H9 (cell line): ENCODE data around the gene EML1. TPM values are rescaled to one million over a fixed set of nuclear protein-coding genes. Genes with fewer than 3 reads are reported as not detected.

ENCODE experiments used
- DNase-seq: peaks from one replicate; pipeline ENCODE4 v3.0.0-alpha.2; 2017
- H2AFZ ChIP-seq: one replicate; pipeline ENCODE4 v1.6.1; 2013; ENCODE audit warnings: mild to moderate bottlenecking, low read length, control low read depth, moderate library complexity
- H2AK5ac ChIP-seq: 2 replicates; pipeline ENCODE4 v1.6.1; 2013; ENCODE audit warnings: low read length, control low read depth, mixed read lengths; ENCODE audit not compliant: insufficient read length
- H2BK120ac ChIP-seq: one replicate; pipeline ENCODE4 v1.6.1; 2013; ENCODE audit warnings: low read depth, mild to moderate bottlenecking, low read length, control low read depth, inconsistent platforms; ENCODE audit not compliant: poor library complexity, severe bottlenecking
- H2BK12ac ChIP-seq: 2 replicates; pipeline ENCODE4 v1.6.1; 2013; ENCODE audit warnings: low read length, control low read depth, mixed read lengths, low read depth; ENCODE audit not compliant: insufficient read length
- H2BK15ac ChIP-seq: 2 replicates; pipeline ENCODE4 v1.6.1; 2013; ENCODE audit warnings: low read depth, low read length, control low read depth
- H2BK20ac ChIP-seq: one replicate; pipeline ENCODE4 v1.6.1; 2013; ENCODE audit warnings: low read depth, mild to moderate bottlenecking, low read length, control low read depth, inconsistent platforms; ENCODE audit not compliant: poor library complexity, severe bottlenecking
- H2BK5ac ChIP-seq: 2 replicates; pipeline ENCODE4 v1.6.1; 2013; ENCODE audit warnings: low read length, control low read depth, mixed read lengths; ENCODE audit not compliant: insufficient read length
- H3K14ac ChIP-seq: 2 replicates; pipeline ENCODE4 v1.6.1; 2013; ENCODE audit warnings: low read length, control low read depth; ENCODE audit not compliant: insufficient read depth
- H3K18ac ChIP-seq: 2 replicates; pipeline ENCODE4 v1.6.1; 2013; ENCODE audit warnings: low read depth, mild to moderate bottlenecking, mixed read lengths, low read length, control low read depth; ENCODE audit not compliant: insufficient read length
- H3K23ac ChIP-seq: 2 replicates; pipeline ENCODE4 v1.6.1; 2013; ENCODE audit warnings: low read length, control low read depth, mixed read lengths, low read depth; ENCODE audit not compliant: insufficient read length
- H3K23me2 ChIP-seq: 2 replicates; pipeline ENCODE4 v1.6.1; 2013; ENCODE audit warnings: low read depth, mild to moderate bottlenecking, mixed read lengths, low read length, control low read depth; ENCODE audit not compliant: insufficient read length, poor library complexity, severe bottlenecking
- H3K27ac ChIP-seq: 2 replicates; pipeline ENCODE4 v1.5.1; 2013; ENCODE audit warnings: low read length, control low read depth, mixed read lengths, low read depth; ENCODE audit not compliant: insufficient read length
- H3K27me3 ChIP-seq: 2 replicates; pipeline ENCODE4 v1.6.1; 2013; ENCODE audit warnings: low read length, control low read depth, inconsistent platforms; ENCODE audit not compliant: insufficient read depth
- H3K4ac ChIP-seq: 2 replicates; pipeline ENCODE4 v1.6.1; 2013; ENCODE audit warnings: low read depth, mild to moderate bottlenecking, control low read depth, inconsistent platforms, low read length, moderate library complexity
- H3K4me1 ChIP-seq: 2 replicates; pipeline ENCODE4 v1.6.1; 2013; ENCODE audit warnings: low read length, control low read depth, inconsistent platforms; ENCODE audit not compliant: insufficient read depth
- H3K4me2 ChIP-seq: 2 replicates; pipeline ENCODE4 v1.6.1; 2013; ENCODE audit warnings: low read length, control low read depth, mixed read lengths; ENCODE audit not compliant: insufficient read length, insufficient read depth
- H3K56ac ChIP-seq: 2 replicates; pipeline ENCODE4 v1.6.1; 2013; ENCODE audit warnings: low read depth, mild to moderate bottlenecking, mixed read lengths, low read length, control low read depth; ENCODE audit not compliant: insufficient read length
- H3K79me1 ChIP-seq: 2 replicates; pipeline ENCODE4 v1.6.1; 2013; ENCODE audit warnings: low read depth, mild to moderate bottlenecking, moderate library complexity, low read length, control low read depth, inconsistent platforms; ENCODE audit not compliant: insufficient read depth, poor library complexity, severe bottlenecking
- H3K79me2 ChIP-seq: 2 replicates; pipeline ENCODE4 v1.6.1; 2013; ENCODE audit warnings: low read length, control low read depth, inconsistent platforms; ENCODE audit not compliant: insufficient read depth
- H3K9ac ChIP-seq: 2 replicates; pipeline ENCODE4 v1.6.1; 2013; ENCODE audit warnings: low read length, control low read depth, mixed read lengths; ENCODE audit not compliant: insufficient read length; ENCODE audit errors: extremely low read depth
- H3K9me3 ChIP-seq: one replicate; pipeline ENCODE4 v1.6.1; 2013; ENCODE audit warnings: low read depth, low read length, inconsistent platforms; ENCODE audit not compliant: control insufficient read depth
- H3T11ph ChIP-seq: one replicate; pipeline ENCODE4 v1.6.1; 2013; ENCODE audit warnings: mild to moderate bottlenecking, low read length, control low read depth, inconsistent platforms
- H4K20me1 ChIP-seq: one replicate; pipeline ENCODE4 v1.6.1; 2013; ENCODE audit not compliant: control insufficient read depth, insufficient read length, insufficient read depth
- H4K5ac ChIP-seq: 2 replicates; pipeline ENCODE4 v1.6.1; 2013; ENCODE audit warnings: low read depth, mild to moderate bottlenecking, mixed read lengths, low read length, control low read depth; ENCODE audit not compliant: insufficient read length
- H4K8ac ChIP-seq: replicated peaks from 2 replicates; pipeline ENCODE4 v1.6.1; 2013; ENCODE audit warnings: low read length, control low read depth, mixed read lengths, low read depth; ENCODE audit not compliant: insufficient read length
- H4K91ac ChIP-seq: 2 replicates; pipeline ENCODE4 v1.6.1; 2013; ENCODE audit warnings: low read depth, mild to moderate bottlenecking, moderate library complexity, mixed read lengths, low read length, control low read depth; ENCODE audit not compliant: insufficient read length
- H3K27ac Mint-ChIP-seq, 3 experiments: 2 replicates in 2 of 3; 3 replicates in 1 of 3; pipeline ENCODE4 v1.8.0; 2020 to 2021; ENCODE audit warnings: mixed read lengths in 3 of 3, mild to moderate bottlenecking in 1 of 3, moderate library complexity in 1 of 3
- H3K27me3 Mint-ChIP-seq: 2 replicates; pipeline ENCODE4 v1.8.0; 2021; ENCODE audit warnings: low read depth, mild to moderate bottlenecking, moderate library complexity, mixed read lengths
- H3K36me3 Mint-ChIP-seq, 3 experiments: 2 replicates in 2 of 3; 3 replicates in 1 of 3; pipeline ENCODE4 v1.8.0; 2020 to 2021; ENCODE audit warnings: low read depth in 3 of 3, mixed read lengths in 3 of 3; ENCODE audit not compliant: insufficient read depth in 1 of 3
- H3K4me1 Mint-ChIP-seq, 2 experiments: 2 replicates each; pipeline ENCODE4 v1.8.0; 2020; ENCODE audit warnings: mixed read lengths in 2 of 2
- H3K4me3 Mint-ChIP-seq, 2 experiments: 2 replicates in 1 of 2; 3 replicates in 1 of 2; pipeline ENCODE4 v1.8.0; 2020 to 2021; ENCODE audit warnings: mild to moderate bottlenecking in 2 of 2, mixed read lengths in 2 of 2, moderate library complexity in 1 of 2
- H3K9me3 Mint-ChIP-seq, 2 experiments: 2 replicates in 1 of 2; 3 replicates in 1 of 2; pipeline ENCODE4 v1.8.0; 2020; ENCODE audit warnings: mild to moderate bottlenecking in 2 of 2, mixed read lengths in 2 of 2, moderate library complexity in 1 of 2
- WGBS: extraction: QIAGEN DNeasy Blood & Tissue Kit; methylation state at CpG from one replicate; pipeline ENCODE4 v1.1.7; 2013; ENCODE audit warnings: missing lambda C conversion rate, low lambda C conversion rate, mixed read lengths; ENCODE audit not compliant: insufficient read length; ENCODE audit errors: extremely low coverage; 5-methylcytosine and 5-hydroxymethylcytosine counted together
- total RNA-seq: library from RNA; stranded (reverse); gene quantifications from 2 replicates; pipeline ENCODE4 v1.2.1, GENCODE V29; 2021
- TF ChIP-seq, protein P1 (sequence below): fragments of 200-600 bp; sonication (generic); conservative IDR thresholded peaks from 3 replicates; pipeline ENCODE4 v1.8.0; 2021; ENCODE audit warnings: antibody characterized with exemption, mild to moderate bottlenecking

Gene EML1
- total RNA-seq, 1 experiment from 2014 or later, result 16.7 TPM

DNA sequence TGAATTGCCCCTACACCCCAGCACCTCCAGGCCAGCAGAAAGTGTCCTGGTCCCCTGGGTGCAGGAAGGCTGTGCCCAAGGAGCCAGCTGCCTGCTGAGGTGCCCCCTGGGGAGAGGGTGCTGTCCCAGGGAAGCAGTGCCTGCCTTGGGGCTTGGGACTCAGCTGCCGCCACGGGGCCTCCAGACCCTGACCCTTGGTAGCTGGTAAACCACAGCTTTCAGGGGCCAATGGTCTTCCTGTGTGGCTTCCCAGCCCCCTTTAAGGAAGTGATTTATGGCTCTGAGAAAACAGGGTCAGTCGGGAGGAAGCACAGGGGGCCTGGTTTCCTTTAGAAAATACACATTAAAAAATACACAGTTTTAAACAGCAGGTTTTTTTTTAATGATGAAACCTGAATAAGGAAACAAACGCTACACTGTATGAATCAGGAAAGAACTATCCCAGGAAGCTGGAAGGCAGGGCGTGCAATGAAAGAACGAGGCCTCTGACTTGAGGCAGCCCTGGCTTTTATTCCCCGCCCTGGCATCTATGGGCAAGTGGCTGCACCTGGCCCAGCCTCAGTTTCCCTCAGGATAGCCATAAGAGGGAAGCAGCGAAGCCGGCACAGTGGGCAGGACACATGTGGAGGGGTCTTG is 40.6 kb upstream of the EML1 start:
- Mint-ChIP-seq H3K4me3 (no peak overlapping the region), H3K9me3 (no peaks in the 10 kb centered on the region), H3K4me1 (peaks cover 11 to 15% of the 10 kb centered on the region in 2 experiments), H3K27me3 (peaks cover 20% of the 10 kb centered on the region), H3K27ac (no peak overlapping the region), H3K36me3 (no peaks in the 10 kb centered on the region)
- TF ChIP-seq, protein P1, sequence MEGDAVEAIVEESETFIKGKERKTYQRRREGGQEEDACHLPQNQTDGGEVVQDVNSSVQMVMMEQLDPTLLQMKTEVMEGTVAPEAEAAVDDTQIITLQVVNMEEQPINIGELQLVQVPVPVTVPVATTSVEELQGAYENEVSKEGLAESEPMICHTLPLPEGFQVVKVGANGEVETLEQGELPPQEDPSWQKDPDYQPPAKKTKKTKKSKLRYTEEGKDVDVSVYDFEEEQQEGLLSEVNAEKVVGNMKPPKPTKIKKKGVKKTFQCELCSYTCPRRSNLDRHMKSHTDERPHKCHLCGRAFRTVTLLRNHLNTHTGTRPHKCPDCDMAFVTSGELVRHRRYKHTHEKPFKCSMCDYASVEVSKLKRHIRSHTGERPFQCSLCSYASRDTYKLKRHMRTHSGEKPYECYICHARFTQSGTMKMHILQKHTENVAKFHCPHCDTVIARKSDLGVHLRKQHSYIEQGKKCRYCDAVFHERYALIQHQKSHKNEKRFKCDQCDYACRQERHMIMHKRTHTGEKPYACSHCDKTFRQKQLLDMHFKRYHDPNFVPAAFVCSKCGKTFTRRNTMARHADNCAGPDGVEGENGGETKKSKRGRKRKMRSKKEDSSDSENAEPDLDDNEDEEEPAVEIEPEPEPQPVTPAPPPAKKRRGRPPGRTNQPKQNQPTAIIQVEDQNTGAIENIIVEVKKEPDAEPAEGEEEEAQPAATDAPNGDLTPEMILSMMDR, result no peak
- Histone ChIP-seq H2BK20ac (no peak overlapping the region), H3K4me1 (peaks cover 2% of the 10 kb centered on the region; the same call in 1 of the 2 replicates), H3K27ac (no peak overlapping the region), H3K23me2 (no peaks in the 10 kb centered on the region), H3K23ac (no peak overlapping the region), H3K4me2 (no peak overlapping the region), H3K9me3 (no peaks in the 10 kb centered on the region), H2AFZ (no peak overlapping the region), H3K14ac (no peak overlapping the region; the same call in 1 of the 2 replicates), H2BK120ac (no peak overlapping the region), H3K79me1 (no peaks in the 10 kb centered on the region), H3K79me2 (no peaks in the 10 kb centered on the region), H2BK5ac (no peak overlapping the region), H3T11ph (no peak overlapping the region), H2BK12ac (no peak overlapping the region), H2AK5ac (no peak overlapping the region), H4K5ac (no peak overlapping the region), H2BK15ac (no peak overlapping the region), H4K8ac (no peak overlapping the region), H3K18ac (no peak overlapping the region), H3K4ac (no peak overlapping the region), H4K91ac (no peak overlapping the region), H3K9ac (no peak overlapping the region), H3K56ac (no peak overlapping the region), H3K27me3 (no peaks in the 10 kb centered on the region), H4K20me1 (no peaks in the 10 kb centered on the region)
- no peak for DNase-seq
- WGBS, result no CpG with 5 or more reads among the region's 9 CpGs
